TTC549 (cell line): ENCODE measurements around the gene C7orf25.
"Not testable (repeated sequence)": the region's sequence is repeated elsewhere in the genome, so short reads cannot be mapped to it uniquely, and the experiment has no call there.

Experiments
- FAIRE-seq: peaks from 2 replicates; lab custom pipeline; 2012; peaks lifted over from hg19 to GRCh38; lab: Jason Lieb, UNC

Gene C7orf25

GRCh38 chr7:42928754-42929153, 16.9 kb upstream of the C7orf25 start:
- no peak for FAIRE-seq

GRCh38 chr7:42926204-42926603, 14.3 kb upstream of the C7orf25 start:
- FAIRE-seq: no peak

DNA sequence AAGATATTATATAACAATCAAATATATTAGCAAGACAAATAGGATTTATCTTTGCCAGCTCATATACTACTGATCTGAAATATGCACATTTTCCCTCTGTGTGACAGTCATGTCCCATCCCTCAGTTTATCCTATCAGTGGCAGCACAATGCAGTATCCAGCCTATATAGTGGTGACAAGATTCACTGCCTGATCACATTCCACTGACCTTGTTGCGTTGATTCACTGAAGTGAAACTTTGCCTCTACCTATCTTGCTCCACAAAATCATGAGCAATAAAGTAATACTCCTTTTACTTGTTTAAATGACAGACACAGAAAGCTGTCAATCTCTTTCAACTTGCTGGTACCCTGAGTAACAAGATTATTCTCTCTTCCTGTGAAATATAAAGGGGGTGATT, 13.8 kb upstream of the C7orf25 start:
- no peak for FAIRE-seq

DNA sequence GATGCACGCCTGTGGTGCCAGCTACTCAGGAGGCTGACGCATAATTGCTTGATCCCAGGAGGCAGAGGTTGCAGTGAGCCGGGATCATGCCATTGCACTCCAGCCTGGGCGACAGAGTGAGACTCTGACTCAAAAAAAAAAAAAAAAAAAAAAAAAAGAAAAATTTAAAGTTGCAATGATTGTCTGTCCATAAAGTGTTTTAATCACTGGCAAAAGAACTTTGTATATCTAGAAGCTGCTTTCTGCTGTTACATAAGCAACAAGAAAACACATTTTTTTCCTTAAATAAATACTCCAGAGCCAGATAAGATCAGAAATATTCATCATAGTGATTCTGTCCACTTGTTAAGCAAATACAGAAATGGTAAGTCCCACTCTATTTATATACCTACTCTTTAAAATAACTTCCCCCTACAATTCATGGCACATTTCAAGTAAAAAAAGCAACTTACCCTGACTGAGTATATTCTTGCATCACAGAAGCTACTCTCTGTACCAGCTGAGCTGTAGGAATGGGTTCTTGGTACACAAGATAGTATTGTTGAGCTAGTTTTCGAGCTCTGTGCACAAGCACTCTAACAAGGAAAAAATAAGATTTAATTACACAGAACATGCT, 12.5 kb upstream of the C7orf25 start:
- FAIRE-seq: no peak

DNA sequence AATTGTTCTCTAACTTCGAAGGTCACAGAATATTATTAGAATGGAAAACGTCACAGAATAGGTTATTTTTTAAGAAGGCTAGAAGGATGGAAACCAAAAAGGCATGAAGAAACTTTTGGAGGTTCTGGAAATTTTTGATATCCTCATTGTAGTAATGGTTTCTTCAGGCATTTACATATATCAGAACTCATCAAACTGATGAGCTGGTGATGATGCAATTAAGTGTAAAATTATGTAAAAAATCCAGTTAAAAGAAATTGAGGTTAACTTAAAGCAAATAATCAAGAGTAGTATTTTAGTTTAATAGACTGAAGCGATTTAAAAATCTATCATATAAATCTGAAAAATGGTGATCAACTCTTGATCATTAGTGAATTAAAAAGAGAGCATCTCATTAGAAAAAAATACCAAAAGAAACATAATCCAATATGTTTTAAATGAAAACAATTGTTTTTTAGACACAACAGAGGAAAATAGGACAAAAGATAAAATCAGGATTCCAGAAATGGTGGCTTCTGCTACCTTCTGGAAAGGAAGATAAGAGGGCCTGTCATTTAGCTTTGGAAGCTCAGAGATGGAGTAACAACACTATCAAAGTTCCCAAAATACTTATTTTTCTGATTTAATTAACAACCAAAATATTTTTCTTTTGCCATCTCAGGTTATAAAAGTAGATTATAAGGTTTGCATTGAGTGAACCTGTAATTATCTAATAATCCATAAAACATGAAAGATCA, 10.3 kb upstream of the C7orf25 start:
- no peak for FAIRE-seq

DNA sequence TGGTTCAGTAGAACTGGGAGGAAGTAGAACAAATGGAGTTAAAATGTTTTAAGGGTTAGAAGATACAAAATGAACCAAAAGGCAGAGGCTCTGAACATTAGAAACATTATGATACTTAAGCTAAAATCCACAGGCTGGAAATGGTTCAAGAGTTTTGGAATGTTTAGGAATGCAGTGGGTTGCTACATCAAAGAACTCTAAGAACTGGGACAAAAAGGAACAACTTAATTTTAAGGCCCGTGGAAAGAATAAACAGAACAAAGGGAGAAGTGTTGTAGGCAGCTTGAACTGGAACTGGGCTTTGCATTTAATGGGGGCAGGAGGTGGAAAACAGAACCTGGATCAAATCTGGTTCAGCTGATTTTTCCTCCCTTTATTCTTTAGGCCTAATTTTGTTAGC, 3.5 kb upstream of the C7orf25 start:
- FAIRE-seq: no peak

- FAIRE-seq: no peak
These were observed 2.7 kb upstream of the C7orf25 start for GRCh38 chr7:42914421-42915045.

- FAIRE-seq: no peak
These were observed 2.1 kb upstream of the C7orf25 start for GRCh38 chr7:42914009-42914408.

GRCh38 chr7:42913591-42913990, 1.7 kb upstream of the C7orf25 start:
- no peak for FAIRE-seq

GRCh38 chr7:42910306-42910705, 1.6 kb downstream of the C7orf25 start:
- no peak for FAIRE-seq

- FAIRE-seq: no peak
These were observed 4.6 kb downstream of the C7orf25 start for GRCh38 chr7:42907316-42907715.

- no peak for FAIRE-seq
These were observed 5.7 kb downstream of the C7orf25 start for GRCh38 chr7:42906181-42906580.

GRCh38 chr7:42902331-42902730, 9.5 kb downstream of the C7orf25 start:
- FAIRE-seq: no peak

DNA sequence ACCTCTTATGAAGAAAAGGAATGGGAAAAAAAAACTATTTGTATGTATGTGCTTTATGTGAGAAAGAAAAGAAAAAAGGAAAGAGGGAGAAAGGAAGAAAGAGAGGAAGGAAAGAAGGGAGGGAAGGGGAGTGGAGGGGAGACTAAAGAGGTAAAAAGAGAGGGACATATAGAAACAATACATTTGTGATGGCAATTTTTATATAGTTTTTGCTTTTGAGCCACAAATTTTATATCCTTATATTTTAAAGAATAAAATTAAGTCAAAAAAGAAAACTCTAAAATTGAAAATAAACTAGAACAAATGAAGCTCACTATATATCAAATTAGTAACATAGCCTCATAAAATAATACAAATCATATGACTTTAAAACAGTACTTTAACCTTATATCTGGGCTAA, 11.0 kb downstream of the C7orf25 start:
- no peak for FAIRE-seq

GRCh38 chr7:42893346-42894240, 18.3 kb downstream of the C7orf25 start:
- no peak for FAIRE-seq

- FAIRE-seq: no peak
These were observed 24.9 kb downstream of the C7orf25 start for GRCh38 chr7:42886893-42887505.

DNA sequence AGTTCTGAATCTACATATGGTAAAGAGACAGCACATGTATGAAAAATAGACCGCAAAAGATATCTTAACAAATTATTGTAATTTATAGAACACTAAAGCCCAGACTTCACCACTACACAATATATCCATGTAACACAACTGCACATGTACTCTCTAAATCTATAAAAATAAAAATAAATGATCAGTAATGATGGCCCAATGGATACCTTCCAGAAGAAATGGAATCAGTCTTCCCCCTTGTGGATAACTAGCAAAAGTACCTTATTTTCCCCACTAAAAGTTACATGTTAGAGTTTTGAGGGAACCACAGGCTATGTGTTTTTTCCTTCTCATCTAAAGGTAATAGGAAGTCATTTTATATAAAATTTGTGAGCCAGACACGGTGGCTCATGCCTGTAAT, 25.7 kb downstream of the C7orf25 start:
- no peak for FAIRE-seq

GRCh38 chr7:42885183-42885582, 26.7 kb downstream of the C7orf25 start:
- not testable (repeated sequence) for FAIRE-seq

GRCh38 chr7:42883950-42884349, 27.9 kb downstream of the C7orf25 start:
- no peak for FAIRE-seq

- FAIRE-seq: no peak
These were observed 31.5 kb downstream of the C7orf25 start for GRCh38 chr7:42880392-42880791.

DNA sequence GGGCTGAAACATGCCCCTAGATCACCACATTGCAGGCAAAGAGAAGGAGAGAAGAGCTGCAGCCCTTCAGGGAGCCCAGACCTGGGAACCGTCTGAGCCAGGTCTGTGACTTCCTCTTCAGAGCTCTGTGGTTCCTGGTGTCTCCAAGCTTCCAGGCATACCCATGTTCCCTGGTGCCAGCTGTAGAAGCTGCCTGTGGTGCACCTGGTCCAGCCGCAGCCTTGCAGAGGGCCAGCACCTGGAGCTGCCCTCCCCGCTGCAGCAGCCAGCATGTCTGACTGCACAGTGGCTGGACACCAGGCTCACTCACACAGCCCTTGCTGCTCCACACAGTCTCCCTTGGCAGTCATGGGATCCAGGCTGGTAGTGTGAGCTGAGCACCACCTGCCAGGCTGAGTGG, 33.6 kb downstream of the C7orf25 start:
- no peak for FAIRE-seq

DNA sequence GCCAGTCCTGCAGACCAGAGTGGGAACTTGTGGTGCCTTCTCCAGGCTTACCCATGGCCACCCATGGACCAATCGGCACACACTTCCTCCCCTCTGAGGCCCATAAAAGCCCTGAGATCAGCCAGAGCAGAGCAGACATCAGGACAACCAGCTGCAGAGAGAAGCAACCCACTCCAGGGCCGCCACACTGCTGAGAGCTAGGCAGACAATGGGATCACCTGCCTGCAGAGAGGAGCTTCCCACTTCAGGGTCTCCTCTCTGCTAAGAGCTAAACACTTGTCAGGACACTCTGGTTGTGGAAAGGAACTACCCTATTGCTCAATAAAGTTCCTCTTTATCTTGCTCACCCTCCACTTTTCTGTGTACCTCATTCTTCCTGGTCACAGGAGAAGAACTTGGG, 34.0 kb downstream of the C7orf25 start:
- FAIRE-seq: no peak
